ENCODE data around the gene RIC1. TPM values are rescaled to one million over a fixed set of nuclear protein-coding genes. Genes with fewer than 3 reads are reported as not detected.
A peak's percentile ranks its signal among the peaks of the same experiment; 100 is the strongest.

RIC1 gene
- total and polyA plus RNA-seq, 9 of the 15 experiments (the other 6 are each of a cell fraction or from before 2014, with no cell fraction given) = 3.2 to 25.8 (median 15.0) TPM

DNA sequence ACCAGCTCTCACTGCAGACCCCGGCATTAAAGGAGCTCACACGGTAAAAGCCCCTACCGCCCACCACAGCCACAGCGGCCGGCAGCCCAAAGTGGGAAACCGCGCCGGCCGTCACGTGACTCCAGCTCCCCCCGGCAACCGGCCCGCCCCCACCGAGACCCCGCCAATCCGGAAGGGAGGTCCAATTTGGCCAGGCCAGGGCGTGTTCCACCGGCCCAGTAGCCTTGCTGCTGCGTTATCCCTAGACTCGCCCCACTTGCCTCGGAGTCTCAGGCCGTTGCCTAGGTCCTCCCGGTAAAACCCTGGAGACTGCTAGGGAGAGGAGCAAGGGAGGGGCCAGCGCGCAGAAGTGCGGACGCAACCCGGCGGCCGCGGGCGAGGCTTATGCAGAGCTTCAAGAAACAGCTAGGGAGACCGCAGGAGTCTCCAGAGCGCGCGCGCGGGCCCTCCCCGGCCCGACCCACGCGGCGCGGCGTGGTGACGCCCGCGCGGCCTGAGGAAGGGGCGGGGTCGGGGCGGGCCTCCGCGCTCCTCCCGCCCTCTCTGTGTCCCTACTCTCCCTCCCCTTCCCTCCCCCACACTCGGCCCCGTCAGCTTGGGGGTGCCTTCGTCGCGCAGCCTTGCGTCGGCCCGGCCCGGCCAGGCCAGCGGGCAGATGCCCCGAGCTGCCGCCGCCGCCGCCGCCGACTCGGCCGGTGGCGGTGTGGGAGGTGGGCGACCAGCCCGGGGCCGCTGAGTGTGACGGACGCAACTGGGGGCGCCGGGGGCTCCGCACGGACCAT is at the start of gene RIC1 (continued):
- TF ChIP-seq TAF9B (IDR thresholded peaks at IDR 0.05; ENCODE audit: partially characterized antibody) (peak; percentile 31), SLC30A9 (CRISPR knock-in tag; IDR thresholded peaks at IDR 0.05) (no peak), SIN3A (IDR thresholded peaks at IDR 0.05; ENCODE audit: borderline replicate concordance in 2 of 2, control insufficient read depth in 1 of 2, low read depth in 2 of 2, low read length in 2 of 2) (peak in 1 of 2 experiments; percentile 50; a peak in 1 of 4 replicates), RBFOX2 (IDR thresholded peaks at IDR 0.05; ENCODE audit: low read depth, low read length) (peak; percentile 90), ZBTB7A (IDR thresholded peaks at IDR 0.05; ENCODE audit: borderline replicate concordance, control insufficient read depth, low read depth, low read length) (peak; percentile 53; the same call in 1 of the 2 replicates), ELF1 (tag; IDR thresholded peaks at IDR 0.05) (peak; percentile 68), TARDBP (IDR thresholded peaks at IDR 0.05) (peak; percentile 57; the same call in 1 of the 2 replicates), NRF1 (conservative IDR thresholded peaks at IDR 0.05 in 1 of 2, IDR thresholded peaks at IDR 0.05 in 1 of 2) (peak; percentile 90 to 91), GATAD2B (IDR thresholded peaks at IDR 0.05; ENCODE audit: borderline replicate concordance) (peak; percentile 88; the same call in 1 of the 2 replicates), POLR2A (conservative IDR thresholded peaks at IDR 0.05) (peak; percentile 87), CBX3 (IDR thresholded peaks at IDR 0.05; ENCODE audit: borderline replicate concordance in 1 of 2, low read length in 2 of 2) (no peak), ZNF766 (CRISPR knock-in tag; conservative IDR thresholded peaks at IDR 0.05) (no peak)
- TF ChIP-seq, protein P1, sequence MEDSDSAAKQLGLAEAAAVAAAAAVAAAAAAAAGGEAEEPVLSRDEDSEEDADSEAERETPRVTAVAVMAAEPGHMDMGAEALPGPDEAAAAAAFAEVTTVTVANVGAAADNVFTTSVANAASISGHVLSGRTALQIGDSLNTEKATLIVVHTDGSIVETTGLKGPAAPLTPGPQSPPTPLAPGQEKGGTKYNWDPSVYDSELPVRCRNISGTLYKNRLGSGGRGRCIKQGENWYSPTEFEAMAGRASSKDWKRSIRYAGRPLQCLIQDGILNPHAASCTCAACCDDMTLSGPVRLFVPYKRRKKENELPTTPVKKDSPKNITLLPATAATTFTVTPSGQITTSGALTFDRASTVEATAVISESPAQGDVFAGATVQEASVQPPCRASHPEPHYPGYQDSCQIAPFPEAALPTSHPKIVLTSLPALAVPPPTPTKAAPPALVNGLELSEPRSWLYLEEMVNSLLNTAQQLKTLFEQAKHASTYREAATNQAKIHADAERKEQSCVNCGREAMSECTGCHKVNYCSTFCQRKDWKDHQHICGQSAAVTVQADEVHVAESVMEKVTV (CRISPR knock-in tag; IDR thresholded peaks at IDR 0.05) = no peak
- TF ChIP-seq, protein P2, sequence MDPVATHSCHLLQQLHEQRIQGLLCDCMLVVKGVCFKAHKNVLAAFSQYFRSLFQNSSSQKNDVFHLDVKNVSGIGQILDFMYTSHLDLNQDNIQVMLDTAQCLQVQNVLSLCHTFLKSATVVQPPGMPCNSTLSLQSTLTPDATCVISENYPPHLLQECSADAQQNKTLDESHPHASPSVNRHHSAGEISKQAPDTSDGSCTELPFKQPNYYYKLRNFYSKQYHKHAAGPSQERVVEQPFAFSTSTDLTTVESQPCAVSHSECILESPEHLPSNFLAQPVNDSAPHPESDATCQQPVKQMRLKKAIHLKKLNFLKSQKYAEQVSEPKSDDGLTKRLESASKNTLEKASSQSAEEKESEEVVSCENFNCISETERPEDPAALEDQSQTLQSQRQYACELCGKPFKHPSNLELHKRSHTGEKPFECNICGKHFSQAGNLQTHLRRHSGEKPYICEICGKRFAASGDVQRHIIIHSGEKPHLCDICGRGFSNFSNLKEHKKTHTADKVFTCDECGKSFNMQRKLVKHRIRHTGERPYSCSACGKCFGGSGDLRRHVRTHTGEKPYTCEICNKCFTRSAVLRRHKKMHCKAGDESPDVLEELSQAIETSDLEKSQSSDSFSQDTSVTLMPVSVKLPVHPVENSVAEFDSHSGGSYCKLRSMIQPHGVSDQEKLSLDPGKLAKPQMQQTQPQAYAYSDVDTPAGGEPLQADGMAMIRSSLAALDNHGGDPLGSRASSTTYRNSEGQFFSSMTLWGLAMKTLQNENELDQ (CRISPR knock-in tag; IDR thresholded peaks at IDR 0.05; ENCODE audit: borderline replicate concordance) = no peak
- TF ChIP-seq, protein P3, sequence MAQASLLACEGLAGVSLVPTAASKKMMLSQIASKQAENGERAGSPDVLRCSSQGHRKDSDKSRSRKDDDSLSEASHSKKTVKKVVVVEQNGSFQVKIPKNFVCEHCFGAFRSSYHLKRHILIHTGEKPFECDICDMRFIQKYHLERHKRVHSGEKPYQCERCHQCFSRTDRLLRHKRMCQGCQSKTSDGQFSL (CRISPR knock-in tag; IDR thresholded peaks at IDR 0.05) = peak; percentile 92
- TF ChIP-seq, protein P3 (tag; IDR thresholded peaks at IDR 0.05) = peak in 1 of 2 experiments; percentile 80; a peak in 1 of 4 replicates
- TF ChIP-seq, protein P4, sequence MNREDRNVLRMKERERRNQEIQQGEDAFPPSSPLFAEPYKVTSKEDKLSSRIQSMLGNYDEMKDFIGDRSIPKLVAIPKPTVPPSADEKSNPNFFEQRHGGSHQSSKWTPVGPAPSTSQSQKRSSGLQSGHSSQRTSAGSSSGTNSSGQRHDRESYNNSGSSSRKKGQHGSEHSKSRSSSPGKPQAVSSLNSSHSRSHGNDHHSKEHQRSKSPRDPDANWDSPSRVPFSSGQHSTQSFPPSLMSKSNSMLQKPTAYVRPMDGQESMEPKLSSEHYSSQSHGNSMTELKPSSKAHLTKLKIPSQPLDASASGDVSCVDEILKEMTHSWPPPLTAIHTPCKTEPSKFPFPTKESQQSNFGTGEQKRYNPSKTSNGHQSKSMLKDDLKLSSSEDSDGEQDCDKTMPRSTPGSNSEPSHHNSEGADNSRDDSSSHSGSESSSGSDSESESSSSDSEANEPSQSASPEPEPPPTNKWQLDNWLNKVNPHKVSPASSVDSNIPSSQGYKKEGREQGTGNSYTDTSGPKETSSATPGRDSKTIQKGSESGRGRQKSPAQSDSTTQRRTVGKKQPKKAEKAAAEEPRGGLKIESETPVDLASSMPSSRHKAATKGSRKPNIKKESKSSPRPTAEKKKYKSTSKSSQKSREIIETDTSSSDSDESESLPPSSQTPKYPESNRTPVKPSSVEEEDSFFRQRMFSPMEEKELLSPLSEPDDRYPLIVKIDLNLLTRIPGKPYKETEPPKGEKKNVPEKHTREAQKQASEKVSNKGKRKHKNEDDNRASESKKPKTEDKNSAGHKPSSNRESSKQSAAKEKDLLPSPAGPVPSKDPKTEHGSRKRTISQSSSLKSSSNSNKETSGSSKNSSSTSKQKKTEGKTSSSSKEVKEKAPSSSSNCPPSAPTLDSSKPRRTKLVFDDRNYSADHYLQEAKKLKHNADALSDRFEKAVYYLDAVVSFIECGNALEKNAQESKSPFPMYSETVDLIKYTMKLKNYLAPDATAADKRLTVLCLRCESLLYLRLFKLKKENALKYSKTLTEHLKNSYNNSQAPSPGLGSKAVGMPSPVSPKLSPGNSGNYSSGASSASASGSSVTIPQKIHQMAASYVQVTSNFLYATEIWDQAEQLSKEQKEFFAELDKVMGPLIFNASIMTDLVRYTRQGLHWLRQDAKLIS (CRISPR knock-in tag; IDR thresholded peaks at IDR 0.05) = 0 out of 2 replicates have a peak, but pooled peaks have one; percentile 50
